ENCODE data around the gene SURF2.
"Not testable (repeated sequence)": the region's sequence is repeated elsewhere in the genome, so short reads cannot be mapped to it uniquely, and the experiment has no call there.

The SURF2 gene

DNA sequence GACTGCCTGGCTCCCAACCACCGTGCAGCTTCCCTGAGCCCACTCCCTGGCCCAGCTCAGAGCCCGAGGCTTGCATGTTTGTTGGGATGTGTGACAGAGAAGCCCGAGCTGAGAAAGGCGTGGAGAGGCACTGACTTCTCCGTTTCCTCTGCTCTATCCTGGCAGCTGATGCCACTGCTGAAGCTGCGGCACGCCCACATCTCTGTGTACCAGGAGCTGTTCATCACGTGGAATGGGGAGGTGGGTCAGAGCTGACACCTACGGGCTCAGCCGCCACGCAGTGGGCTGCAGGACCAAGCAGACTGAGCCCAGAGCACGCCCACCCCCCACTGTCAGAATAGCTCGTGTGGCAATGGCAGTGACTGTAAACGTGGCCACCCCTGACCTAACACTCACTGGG lies 29.1 kb downstream of the SURF2 start:
- H3K9ac ChIP-seq (ENCODE audit: low read length): no peak overlapping the region
- H3K36me3 ChIP-seq (ENCODE audit: control insufficient read depth, insufficient read depth, low read length): no peaks in the 10 kb centered on the region
- no peaks in the 10 kb centered on the region for H3K4me1 ChIP-seq (ENCODE audit: control insufficient read depth, insufficient read depth, low read length)
- H3K4me3 ChIP-seq (ENCODE audit: low read length): no peak overlapping the region
- peaks cover 1% of the 10 kb centered on the region for H3K27me3 ChIP-seq (ENCODE audit: control insufficient read depth, insufficient read depth, low read length)
- H3K9me3 ChIP-seq (ENCODE audit: control insufficient read depth, low read length): no peaks in the 10 kb centered on the region

DNA sequence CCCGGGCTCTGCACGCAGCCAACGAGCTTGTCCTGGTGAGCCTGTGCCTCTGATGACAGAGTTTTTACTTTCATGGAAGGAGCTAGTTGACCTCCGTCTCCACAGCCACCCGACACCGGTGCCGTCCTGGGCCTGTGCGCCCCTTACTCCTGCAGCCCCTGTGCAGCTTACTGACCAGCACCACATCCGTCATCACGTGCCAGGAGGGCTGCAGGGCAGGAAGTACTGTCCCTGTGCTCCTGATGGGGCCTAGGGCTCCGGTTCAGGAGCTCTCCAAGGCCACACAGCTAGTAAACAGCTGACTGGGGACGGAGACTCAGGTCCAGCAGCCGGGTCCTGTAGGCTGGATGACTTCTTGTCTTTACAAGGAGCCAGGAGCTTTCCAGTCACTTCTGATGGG lies 30.0 kb downstream of the SURF2 start:
- no peaks in the 10 kb centered on the region for H3K36me3 ChIP-seq (ENCODE audit: control insufficient read depth, insufficient read depth, low read length)
- H3K27me3 ChIP-seq (ENCODE audit: control insufficient read depth, insufficient read depth, low read length): peaks cover 5% of the 10 kb centered on the region
- no peaks in the 10 kb centered on the region for H3K9me3 ChIP-seq (ENCODE audit: control insufficient read depth, low read length)

DNA sequence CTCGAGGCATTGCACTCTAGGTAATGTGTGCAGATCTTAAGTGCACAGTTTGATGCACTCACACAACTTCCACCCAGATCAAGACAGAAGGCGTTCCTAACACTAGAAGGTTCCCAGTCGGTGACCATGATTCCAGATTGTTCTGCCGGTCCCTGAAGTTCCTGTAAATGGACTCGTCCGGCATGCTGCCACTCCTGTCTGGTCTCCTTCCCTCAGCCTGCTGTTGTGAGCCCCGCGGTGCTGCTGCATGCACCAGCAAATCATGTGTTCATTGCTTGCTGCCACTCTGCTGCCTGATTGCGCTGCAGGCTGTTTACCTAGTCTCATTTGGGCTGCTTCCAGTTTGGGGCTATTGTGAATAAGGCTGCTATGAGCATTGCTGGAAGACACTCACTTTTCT lies 31.3 kb downstream of the SURF2 start:
- no peak overlapping the region for H3K4me3 ChIP-seq (ENCODE audit: low read length)
- H3K9me3 ChIP-seq (ENCODE audit: control insufficient read depth, low read length): no peaks in the 10 kb centered on the region
- H3K36me3 ChIP-seq (ENCODE audit: control insufficient read depth, insufficient read depth, low read length): no peaks in the 10 kb centered on the region
- H3K9ac ChIP-seq (ENCODE audit: low read length): no peak overlapping the region
- H3K27me3 ChIP-seq (ENCODE audit: control insufficient read depth, insufficient read depth, low read length): peaks cover 5% of the 10 kb centered on the region
- H3K4me1 ChIP-seq (ENCODE audit: control insufficient read depth, insufficient read depth, low read length): no peaks in the 10 kb centered on the region

More for the DNA sequence above, 30.0 kb downstream of the SURF2 start:
- Histone ChIP-seq H3K4me3 (ENCODE audit: low read length) (no peak overlapping the region), H3K9ac (ENCODE audit: low read length) (no peak overlapping the region), H3K4me1 (ENCODE audit: control insufficient read depth, insufficient read depth, low read length) (no peaks in the 10 kb centered on the region)

DNA sequence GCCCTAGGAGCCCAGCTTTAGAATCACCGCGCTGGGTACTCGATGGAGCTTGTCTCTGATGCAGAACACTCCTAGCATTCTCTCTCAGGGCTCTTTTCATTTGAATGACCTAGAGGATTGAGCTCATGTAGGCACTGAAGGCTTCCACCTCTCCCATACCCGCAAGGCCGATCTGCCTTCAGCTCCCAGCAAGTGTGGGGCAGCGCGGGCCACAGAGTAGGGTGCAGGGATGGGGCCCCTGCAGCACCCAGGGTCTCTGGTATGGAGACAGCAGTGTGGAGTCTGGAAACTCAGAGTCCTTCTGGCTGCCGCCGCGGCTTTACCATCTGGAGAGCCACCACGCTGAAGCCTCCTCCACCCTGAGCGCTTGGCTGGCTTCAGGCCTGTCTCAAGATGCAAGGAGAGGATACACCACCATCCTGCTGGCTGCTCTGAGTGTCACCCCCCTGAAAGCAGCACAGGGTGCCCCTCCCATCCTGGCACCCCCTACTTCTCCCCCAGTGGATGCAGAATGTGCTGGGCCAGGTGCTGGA lies 32.7 kb downstream of the SURF2 start:
- Histone ChIP-seq H3K4me3 (ENCODE audit: low read length) (no peak overlapping the region), H3K27me3 (ENCODE audit: control insufficient read depth, insufficient read depth, low read length) (peaks cover 11% of the 10 kb centered on the region), H3K9me3 (ENCODE audit: control insufficient read depth, low read length) (no peaks in the 10 kb centered on the region), H3K4me1 (ENCODE audit: control insufficient read depth, insufficient read depth, low read length) (no peaks in the 10 kb centered on the region), H3K9ac (ENCODE audit: low read length) (no peak overlapping the region), H3K36me3 (ENCODE audit: control insufficient read depth, insufficient read depth, low read length) (no peaks in the 10 kb centered on the region)

DNA sequence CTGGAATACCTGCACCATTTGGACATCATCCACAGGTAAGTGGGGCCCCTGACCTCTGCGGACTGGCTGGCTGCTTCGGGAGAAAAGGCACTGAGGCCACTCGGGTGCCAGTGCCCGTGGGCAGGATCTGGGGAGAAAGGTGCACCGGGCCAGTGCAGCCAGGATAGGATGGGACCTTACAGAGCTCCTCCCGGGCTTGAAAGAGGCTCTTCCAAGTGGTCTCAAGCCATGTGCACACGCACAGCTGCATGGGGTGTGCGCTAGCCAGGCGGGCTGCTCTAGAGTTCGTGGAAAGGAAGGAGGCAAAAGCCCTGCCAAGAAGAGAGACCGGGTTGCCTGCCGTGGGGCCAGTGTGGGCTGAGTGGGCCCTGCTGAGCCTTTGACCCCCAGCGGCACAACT lies 33.2 kb downstream of the SURF2 start:
- H3K4me1 ChIP-seq (ENCODE audit: control insufficient read depth, insufficient read depth, low read length): no peaks in the 10 kb centered on the region
- H3K4me3 ChIP-seq (ENCODE audit: low read length): no peak overlapping the region
- H3K9ac ChIP-seq (ENCODE audit: low read length): no peak overlapping the region
- peaks cover 15% of the 10 kb centered on the region for H3K27me3 ChIP-seq (ENCODE audit: control insufficient read depth, insufficient read depth, low read length)
- H3K9me3 ChIP-seq (ENCODE audit: control insufficient read depth, low read length): no peaks in the 10 kb centered on the region
- H3K36me3 ChIP-seq (ENCODE audit: control insufficient read depth, insufficient read depth, low read length): no peaks in the 10 kb centered on the region

DNA sequence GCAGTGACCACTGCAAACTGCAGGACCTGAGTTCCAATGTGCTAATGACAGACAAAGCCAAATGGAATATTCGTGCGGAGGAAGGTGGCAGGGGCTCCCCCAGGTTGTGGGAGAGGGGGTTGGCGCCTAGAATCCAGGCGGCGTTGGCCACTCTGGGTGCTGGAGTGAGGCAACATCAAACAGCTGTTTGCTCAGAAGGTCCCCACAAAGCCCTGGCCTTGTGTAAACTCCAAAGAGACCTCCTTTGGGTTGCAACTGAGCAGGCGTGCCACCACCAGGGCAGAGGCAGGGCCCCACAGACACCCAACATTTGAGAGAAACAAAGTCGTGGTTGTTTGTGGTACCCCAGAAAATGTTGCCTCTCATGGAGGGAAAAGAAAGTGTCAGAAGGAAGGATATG lies 34.4 kb downstream of the SURF2 start:
- no peaks in the 10 kb centered on the region for H3K36me3 ChIP-seq (ENCODE audit: control insufficient read depth, insufficient read depth, low read length)
- no peak overlapping the region for H3K9ac ChIP-seq (ENCODE audit: low read length)
- H3K9me3 ChIP-seq (ENCODE audit: control insufficient read depth, low read length): no peaks in the 10 kb centered on the region
- H3K4me1 ChIP-seq (ENCODE audit: control insufficient read depth, insufficient read depth, low read length): no peaks in the 10 kb centered on the region
- H3K4me3 ChIP-seq (ENCODE audit: low read length): no peak overlapping the region
- H3K27me3 ChIP-seq (ENCODE audit: control insufficient read depth, insufficient read depth, low read length): peaks cover 26% of the 10 kb centered on the region

DNA sequence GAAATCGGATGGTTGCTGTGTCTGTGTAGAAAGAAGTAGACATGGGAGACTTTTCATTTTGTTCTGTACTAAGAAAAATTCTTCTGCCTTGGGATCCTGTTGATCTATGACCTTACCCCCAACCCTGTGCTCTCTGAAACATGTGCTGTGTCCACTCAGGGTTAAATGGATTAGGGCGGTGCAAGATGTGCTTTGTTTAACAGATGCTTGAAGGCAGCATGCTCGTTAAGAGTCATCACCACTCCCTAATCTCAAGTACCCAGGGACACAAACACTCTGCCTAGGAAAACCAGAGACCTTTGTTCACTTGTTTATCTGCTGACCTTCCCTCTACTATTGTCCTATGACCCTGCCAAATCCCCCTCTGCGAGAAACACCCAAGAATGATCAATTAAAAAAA lies 35.1 kb downstream of the SURF2 start:
- not testable (repeated sequence) for H3K36me3 ChIP-seq (ENCODE audit: control insufficient read depth, insufficient read depth, low read length); H3K9me3 ChIP-seq (ENCODE audit: control insufficient read depth, low read length); H3K9ac ChIP-seq (ENCODE audit: low read length); H3K4me3 ChIP-seq (ENCODE audit: low read length); H3K4me1 ChIP-seq (ENCODE audit: control insufficient read depth, insufficient read depth, low read length)
- H3K27me3 ChIP-seq (ENCODE audit: control insufficient read depth, insufficient read depth, low read length): peaks cover 28% of the 10 kb centered on the region

DNA sequence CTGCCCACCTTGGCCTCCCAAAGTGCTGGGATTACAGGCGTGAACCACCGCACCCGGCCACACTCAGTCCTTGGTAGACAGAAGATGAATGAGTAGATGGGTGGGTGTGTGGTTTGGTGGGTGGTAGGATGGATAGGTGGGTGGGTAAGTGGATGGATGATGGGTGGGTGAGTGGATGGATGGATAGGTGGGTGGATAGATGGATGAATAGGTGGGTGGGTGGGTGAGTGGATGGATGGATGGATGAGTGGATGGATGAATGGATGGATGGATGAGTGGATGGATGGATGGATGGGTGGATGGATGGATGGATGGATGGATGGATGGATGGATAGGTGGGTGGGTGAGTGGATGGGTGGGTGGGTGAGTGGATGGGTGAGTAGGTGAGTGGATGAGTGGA lies 36.0 kb downstream of the SURF2 start:
- H3K9ac ChIP-seq (ENCODE audit: low read length); H3K9me3 ChIP-seq (ENCODE audit: control insufficient read depth, low read length); H3K4me3 ChIP-seq (ENCODE audit: low read length); H3K4me1 ChIP-seq (ENCODE audit: control insufficient read depth, insufficient read depth, low read length); H3K36me3 ChIP-seq (ENCODE audit: control insufficient read depth, insufficient read depth, low read length): not testable (repeated sequence)
- peaks cover 34% of the 10 kb centered on the region for H3K27me3 ChIP-seq (ENCODE audit: control insufficient read depth, insufficient read depth, low read length)

DNA sequence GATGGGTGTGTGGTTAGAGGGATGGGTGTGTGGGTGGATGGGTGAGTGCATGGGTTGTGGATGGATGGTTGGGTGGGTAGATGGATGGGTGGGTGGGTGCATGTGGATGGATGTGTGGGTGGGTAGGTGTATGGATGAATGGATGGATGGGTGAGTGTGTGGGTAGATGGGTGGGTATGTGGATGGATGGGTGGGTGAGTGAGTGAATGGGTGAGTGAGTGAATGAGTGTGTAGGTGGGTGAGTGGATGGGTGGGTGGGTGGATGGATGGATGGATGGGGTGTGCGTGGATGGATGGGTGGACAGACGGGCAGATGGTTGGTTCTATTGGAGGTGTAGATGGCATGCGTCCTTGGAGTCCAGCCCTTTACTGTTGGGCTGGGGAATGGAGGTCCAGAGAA lies 37.0 kb downstream of the SURF2 start:
- Histone ChIP-seq H3K4me3 (ENCODE audit: low read length) (no peak overlapping the region), H3K4me1 (ENCODE audit: control insufficient read depth, insufficient read depth, low read length) (no peaks in the 10 kb centered on the region), H3K9ac (ENCODE audit: low read length) (no peak overlapping the region), H3K36me3 (ENCODE audit: control insufficient read depth, insufficient read depth, low read length) (no peaks in the 10 kb centered on the region), H3K27me3 (ENCODE audit: control insufficient read depth, insufficient read depth, low read length) (peaks cover 38% of the 10 kb centered on the region), H3K9me3 (ENCODE audit: control insufficient read depth, low read length) (no peaks in the 10 kb centered on the region)

DNA sequence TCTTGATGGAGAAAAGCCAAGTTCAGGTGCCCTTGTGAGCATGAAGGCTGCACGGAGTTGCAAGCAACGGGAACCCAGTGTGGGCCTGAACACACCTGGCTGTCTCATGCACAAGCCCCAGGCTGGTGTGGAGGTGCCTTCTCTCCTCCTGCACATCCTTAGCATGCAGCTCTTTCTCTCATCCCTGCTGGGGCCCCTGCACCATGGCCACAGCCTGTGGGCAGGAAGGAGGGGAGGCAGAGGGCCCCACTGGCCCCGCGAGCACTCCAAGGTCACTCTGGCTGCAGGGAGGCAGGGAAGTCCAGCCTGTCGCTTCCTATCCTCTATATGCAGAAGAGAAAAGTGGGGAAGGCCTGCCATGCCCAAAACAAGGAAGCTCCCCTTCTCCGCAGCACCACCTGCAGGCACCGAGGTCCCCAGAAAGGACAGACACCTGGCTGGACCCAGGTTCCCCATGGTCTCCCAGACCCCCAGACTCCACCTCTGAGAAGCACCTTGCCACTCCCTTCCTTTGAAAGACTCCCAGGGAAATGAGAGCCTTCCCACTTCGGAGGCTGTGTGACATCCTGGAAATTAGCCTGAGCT lies 38.4 kb downstream of the SURF2 start:
- no peaks in the 10 kb centered on the region for H3K9me3 ChIP-seq (ENCODE audit: control insufficient read depth, low read length)
- no peak overlapping the region for H3K9ac ChIP-seq (ENCODE audit: low read length)

DNA sequence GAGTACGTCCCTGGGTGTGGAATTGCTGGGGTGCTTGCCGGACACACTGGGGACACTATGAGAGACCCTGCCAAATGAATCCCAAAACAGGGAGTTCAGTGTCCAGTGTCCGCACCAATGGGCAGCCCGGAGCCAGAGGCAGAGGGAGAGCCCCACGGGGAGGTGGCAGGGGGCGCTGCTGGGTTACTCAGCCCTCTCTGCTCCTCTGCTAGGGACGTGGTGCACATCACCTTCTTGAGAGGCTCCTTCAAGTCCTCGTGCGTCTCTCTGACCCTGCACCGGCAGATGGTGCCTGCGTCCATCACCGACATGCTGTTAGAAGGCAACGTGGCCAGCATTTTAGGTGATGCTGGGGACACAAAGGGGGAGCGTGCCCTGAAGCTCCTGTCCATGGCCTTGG lies 40.6 kb downstream of the SURF2 start:
- Histone ChIP-seq H3K4me1 (ENCODE audit: control insufficient read depth, insufficient read depth, low read length) (no peaks in the 10 kb centered on the region), H3K36me3 (ENCODE audit: control insufficient read depth, insufficient read depth, low read length) (no peaks in the 10 kb centered on the region), H3K27me3 (ENCODE audit: control insufficient read depth, insufficient read depth, low read length) (peaks cover 33% of the 10 kb centered on the region), H3K4me3 (ENCODE audit: low read length) (no peak overlapping the region), H3K9me3 (ENCODE audit: control insufficient read depth, low read length) (no peaks in the 10 kb centered on the region), H3K9ac (ENCODE audit: low read length) (no peak overlapping the region)

More for the DNA sequence above, 38.4 kb downstream of the SURF2 start:
- H3K4me3 ChIP-seq (ENCODE audit: low read length): no peak overlapping the region
- H3K27me3 ChIP-seq (ENCODE audit: control insufficient read depth, insufficient read depth, low read length): peaks cover 38% of the 10 kb centered on the region
- H3K4me1 ChIP-seq (ENCODE audit: control insufficient read depth, insufficient read depth, low read length): no peaks in the 10 kb centered on the region
- H3K36me3 ChIP-seq (ENCODE audit: control insufficient read depth, insufficient read depth, low read length): no peaks in the 10 kb centered on the region

DNA sequence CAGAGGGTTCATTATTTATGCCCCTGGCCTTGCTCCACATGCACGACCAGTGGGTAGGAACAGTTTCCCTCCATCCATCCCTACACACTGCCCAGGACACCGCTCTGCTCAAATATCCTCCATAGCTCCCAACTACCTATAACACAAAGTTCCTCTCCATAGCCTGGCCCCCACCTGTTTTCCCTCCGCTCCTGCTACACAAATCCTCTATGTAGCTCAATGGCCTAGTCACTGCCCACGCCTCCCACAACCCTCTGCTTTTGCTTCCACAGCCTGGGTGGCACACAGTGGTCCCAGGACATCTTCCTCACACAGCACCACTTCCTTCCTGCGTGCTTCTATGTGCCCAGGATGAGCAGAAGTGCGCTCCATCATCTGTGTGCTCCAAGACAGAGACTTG lies 41.0 kb downstream of the SURF2 start:
- Histone ChIP-seq H3K36me3 (ENCODE audit: control insufficient read depth, insufficient read depth, low read length) (no peaks in the 10 kb centered on the region), H3K27me3 (ENCODE audit: control insufficient read depth, insufficient read depth, low read length) (peaks cover 33% of the 10 kb centered on the region), H3K9me3 (ENCODE audit: control insufficient read depth, low read length) (no peaks in the 10 kb centered on the region), H3K4me1 (ENCODE audit: control insufficient read depth, insufficient read depth, low read length) (no peaks in the 10 kb centered on the region), H3K4me3 (ENCODE audit: low read length) (no peak overlapping the region), H3K9ac (ENCODE audit: low read length) (no peak overlapping the region)

DNA sequence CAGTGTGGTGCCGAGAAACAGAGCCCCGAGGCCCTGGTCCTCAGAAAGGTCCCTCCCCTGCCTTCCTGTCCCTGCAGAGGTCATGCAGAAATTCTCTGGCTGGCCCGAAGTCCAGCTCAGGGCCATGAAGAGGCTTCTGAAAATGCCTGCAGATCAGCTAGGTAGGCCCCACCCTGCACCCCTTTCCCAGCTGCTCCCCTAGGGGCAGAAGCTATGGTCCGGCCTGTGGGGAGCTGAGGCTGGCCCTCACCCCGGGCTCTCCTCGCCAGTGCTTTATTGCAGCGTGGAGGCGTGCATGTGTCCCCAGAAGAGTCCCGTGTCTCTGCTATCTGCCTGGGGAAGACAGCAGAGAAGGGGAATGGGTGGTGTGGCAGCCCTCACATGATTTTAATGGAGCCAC lies 41.5 kb downstream of the SURF2 start:
- Histone ChIP-seq H3K27me3 (ENCODE audit: control insufficient read depth, insufficient read depth, low read length) (peaks cover 33% of the 10 kb centered on the region), H3K4me1 (ENCODE audit: control insufficient read depth, insufficient read depth, low read length) (no peaks in the 10 kb centered on the region), H3K9ac (ENCODE audit: low read length) (no peak overlapping the region), H3K4me3 (ENCODE audit: low read length) (no peak overlapping the region), H3K36me3 (ENCODE audit: control insufficient read depth, insufficient read depth, low read length) (no peaks in the 10 kb centered on the region), H3K9me3 (ENCODE audit: control insufficient read depth, low read length) (no peaks in the 10 kb centered on the region)

Data from mucosa of stomach (tissue), 1 donor.